LNCaP clone FGC (cell line): Measurements from ENCODE around the gene HSDL2.
A peak's percentile ranks its signal among the peaks of the same experiment; 100 is the strongest.
"Not testable (repeated sequence)": the region's sequence is repeated elsewhere in the genome, so short reads cannot be mapped to it uniquely, and the experiment has no call there.

Source experiments
- DNase-seq: peaks from one replicate; pipeline ENCODE4 v3.0.0-alpha.2; 2011; ENCODE audit warnings: low read depth
- H3K4me3 ChIP-seq: 2 replicates; pipeline ENCODE4 v1.5.1; 2011; ENCODE audit warnings: mild to moderate bottlenecking, low read depth, low read length, control low read depth
- TF ChIP-seq, protein P1 (sequence below): IDR thresholded peaks from 2 replicates; pipeline ENCODE4 v1.5.1; 2012; ENCODE audit warnings: mild to moderate bottlenecking; ENCODE audit not compliant: control insufficient read depth, insufficient read depth; ENCODE audit errors: extremely low read depth

Gene HSDL2

DNA sequence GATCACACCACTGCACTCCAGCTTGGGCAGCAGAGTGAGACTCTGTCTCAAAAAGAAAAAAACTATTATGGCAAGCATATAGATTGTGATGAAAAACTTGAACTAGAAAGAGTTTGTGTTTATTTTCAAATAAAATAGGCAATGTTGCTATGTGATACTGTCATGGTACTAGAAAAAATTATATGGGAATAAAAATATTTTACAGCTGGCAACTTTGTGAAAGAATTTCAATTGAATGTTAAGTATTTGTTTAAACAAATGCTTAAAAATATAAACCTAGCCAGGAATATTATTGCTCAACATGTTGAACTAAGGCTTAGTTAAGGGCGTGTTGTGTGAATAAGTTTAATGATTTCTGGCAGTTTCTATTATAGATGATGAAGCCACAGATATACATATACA lies 31.7 kb downstream of the HSDL2 start:
- H3K4me3 ChIP-seq = no peak overlapping the region
- peak; percentile 56 for DNase-seq
- TF ChIP-seq, protein P1, sequence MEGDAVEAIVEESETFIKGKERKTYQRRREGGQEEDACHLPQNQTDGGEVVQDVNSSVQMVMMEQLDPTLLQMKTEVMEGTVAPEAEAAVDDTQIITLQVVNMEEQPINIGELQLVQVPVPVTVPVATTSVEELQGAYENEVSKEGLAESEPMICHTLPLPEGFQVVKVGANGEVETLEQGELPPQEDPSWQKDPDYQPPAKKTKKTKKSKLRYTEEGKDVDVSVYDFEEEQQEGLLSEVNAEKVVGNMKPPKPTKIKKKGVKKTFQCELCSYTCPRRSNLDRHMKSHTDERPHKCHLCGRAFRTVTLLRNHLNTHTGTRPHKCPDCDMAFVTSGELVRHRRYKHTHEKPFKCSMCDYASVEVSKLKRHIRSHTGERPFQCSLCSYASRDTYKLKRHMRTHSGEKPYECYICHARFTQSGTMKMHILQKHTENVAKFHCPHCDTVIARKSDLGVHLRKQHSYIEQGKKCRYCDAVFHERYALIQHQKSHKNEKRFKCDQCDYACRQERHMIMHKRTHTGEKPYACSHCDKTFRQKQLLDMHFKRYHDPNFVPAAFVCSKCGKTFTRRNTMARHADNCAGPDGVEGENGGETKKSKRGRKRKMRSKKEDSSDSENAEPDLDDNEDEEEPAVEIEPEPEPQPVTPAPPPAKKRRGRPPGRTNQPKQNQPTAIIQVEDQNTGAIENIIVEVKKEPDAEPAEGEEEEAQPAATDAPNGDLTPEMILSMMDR = no peak

DNA sequence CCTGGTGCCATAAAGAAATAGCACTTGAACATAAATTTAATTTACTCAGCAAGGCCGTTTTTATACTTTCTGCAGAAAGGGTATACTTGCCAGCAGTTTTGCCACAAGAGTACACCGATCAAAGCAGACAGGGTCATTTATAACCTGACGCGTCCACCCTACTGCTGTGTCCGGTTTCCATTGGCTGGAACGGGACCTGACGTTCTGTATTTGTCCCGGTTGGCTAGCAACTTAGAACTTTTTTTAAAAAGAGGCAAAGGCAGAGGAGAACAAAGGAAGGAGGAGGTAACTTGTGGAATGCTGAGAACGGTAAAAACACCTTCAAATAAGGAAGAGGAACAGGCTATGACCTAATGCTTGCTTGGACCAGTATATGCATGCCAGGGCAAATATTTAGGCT lies 33.8 kb downstream of the HSDL2 start:
- DNase-seq, H3K4me3 ChIP-seq: not testable (repeated sequence)

DNA sequence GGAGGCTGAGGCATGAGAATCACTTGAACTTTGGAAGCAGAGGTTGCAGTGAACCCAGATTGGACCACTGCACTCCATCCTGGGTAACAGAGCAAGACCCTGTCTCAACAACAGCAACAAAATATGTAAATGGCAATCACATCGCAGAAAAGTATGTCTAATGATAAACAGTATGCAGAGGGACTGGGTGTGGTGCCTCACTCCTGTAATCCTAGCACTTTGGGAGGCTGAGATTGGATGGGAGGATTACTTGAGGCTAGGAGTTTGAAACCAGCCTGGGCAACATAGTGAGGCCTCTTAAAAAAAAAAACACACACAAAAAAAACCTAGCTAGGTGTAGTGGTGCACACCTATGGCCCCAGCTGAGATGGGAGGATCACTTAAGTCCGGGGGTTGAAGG lies 40.3 kb downstream of the HSDL2 start:
- DNase-seq = no peak
- no peak overlapping the region for H3K4me3 ChIP-seq
- TF ChIP-seq, protein P1 = no peak

DNA sequence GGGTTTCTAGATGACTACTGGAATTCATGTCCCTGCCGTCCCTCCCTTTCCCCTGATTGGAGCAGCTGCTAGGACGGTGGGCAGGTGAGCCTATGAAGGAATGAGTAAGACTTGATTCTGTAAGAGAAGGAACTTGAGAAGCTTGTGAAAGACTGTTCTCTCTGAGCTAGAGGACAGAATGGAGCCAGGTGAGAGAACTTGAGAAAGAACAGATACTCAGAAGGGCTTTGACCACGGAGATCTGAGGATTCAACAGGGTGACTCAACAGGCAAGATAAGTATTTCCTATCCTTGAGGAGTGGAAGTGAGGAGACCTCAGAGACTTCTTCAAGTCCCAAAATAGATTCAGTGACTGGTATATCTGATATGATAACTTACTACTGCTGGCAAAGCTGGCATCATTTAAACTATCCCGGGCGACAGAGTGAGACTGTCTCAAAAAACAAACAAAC lies 41.9 kb downstream of the HSDL2 start:
- TF ChIP-seq, protein P1 = no peak
- no peak overlapping the region for H3K4me3 ChIP-seq
- DNase-seq = no peak

DNA sequence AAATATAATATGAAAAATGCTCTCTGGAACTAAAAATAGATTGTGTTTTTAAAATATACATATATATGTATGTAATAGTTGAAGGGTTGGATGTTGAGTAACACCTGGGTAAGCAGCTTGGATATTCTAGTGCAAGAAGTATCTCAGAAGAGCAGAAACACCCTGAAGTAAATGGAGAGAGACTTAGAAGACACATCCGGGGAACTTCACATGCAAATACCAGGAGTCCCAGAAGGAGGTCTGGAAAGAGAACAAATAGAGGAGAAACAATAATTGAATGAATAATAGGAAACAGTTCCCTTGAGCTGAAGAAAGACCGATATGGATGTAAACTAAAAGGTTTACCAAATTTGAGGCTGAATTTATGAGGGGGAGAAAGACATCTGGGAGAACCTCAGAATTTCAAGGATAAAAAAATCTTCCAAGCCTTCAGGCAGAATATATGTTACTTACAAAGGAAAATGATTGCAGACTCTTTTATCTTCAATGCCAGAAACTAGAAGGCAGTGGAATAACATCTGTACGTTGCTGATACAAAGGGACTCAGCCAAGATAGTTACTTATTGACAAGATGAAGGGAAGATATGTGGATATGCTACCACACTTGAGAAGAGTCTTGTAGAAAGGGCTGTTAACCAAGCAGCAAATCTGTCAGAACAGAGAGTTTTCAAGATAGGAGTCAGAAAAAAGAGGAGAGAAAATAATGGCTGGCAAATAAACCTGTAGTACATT lies 42.7 kb downstream of the HSDL2 start:
- DNase-seq = no peak
- no peak overlapping the region for H3K4me3 ChIP-seq
- TF ChIP-seq, protein P1 = no peak

DNA sequence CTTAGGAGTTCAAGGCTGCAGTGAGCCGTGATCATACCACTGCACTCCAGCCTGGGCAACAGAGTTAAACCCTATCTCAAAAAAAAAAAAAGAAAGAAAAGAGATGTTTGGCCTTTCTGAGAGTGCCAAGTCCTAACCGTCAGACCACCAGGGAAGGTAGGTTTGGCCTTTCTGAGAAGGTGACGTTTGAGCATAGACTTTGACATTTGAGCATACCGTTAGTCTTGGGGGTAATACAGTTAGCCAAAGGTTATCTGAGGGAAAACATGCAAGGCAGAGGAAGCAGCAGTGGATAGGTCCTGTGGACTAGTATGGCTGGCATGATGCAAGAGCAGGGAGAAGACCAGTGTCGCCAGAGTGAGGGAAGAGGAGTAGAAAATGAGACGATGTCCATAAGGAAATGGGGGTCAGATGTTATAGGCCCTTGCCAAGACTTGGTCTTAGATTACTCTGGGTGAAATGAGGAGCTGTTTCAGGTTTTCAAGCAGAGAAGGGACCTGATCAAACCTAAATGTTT lies 50.2 kb downstream of the HSDL2 start:
- H3K4me3 ChIP-seq = no peak overlapping the region
- no peak for DNase-seq
- TF ChIP-seq, protein P1 = no peak

DNA sequence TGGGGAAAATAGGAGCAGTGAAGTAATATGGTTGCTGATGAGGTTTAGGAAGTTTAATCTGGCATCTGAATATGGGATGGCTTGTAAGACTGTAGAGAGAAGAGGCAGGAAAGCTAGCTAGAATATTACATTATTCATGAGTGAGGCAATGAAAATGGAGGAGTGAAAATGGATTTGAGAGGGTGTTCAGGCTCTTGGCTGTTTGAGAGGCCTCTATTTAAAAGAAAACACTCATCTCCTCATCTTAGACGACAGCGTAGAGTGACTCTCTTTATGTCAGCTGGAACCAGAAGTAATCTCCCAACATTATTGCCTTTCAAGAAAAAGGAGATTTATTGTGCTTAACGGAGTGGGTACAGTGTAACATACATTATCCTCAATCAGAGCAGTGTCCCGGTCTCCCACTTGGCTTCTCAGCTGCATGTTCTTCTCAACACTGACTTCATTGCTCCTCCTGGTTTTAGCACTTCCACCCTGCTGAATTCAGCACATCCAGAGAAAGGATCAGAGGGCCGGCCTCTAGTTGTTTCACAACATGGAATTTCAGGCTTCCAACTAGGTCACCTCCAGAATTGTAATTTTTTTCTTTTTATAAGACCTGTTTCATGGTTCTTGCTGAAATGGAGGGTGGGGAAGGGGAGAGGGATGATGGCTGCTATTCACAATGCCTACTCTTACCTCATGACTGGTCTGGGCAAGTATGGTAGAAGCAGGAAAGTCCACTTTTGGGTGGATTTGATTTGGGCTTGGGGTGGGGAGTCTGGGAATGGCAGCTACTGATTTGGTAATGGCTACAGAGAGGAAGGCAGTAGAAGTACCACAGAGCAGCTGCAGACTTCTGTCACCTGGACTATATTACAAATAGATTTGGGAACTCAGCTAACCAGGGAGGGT lies 53.8 kb downstream of the HSDL2 start:
- TF ChIP-seq, protein P1 = no peak
- no peak overlapping the region for H3K4me3 ChIP-seq
- no peak for DNase-seq
